Heart left ventricle (tissue), 13 donors: Measurements from ENCODE around the gene SLC5A6.

Source experiments
- POLR2A ChIP-seq, 2 donors: fragments of 450-650 bp; IDR thresholded peaks; one replicate each; pipeline ENCODE4 v1.6.1; 2017; ENCODE audit warnings: antibody characterized with exemption in 2 of 2, mild to moderate bottlenecking in 2 of 2, moderate library complexity in 2 of 2
- TF ChIP-seq, protein P1 (sequence below), 12 donors: fragments of 200-600 bp; sonication (generic) in 4 of 12; IDR thresholded peaks; one replicate each; pipeline versions ENCODE4 v1.5.0 to v1.8.0; 2018 to 2022; ENCODE audit warnings: antibody characterized with exemption in 12 of 12, mild to moderate bottlenecking in 5 of 12
- donor health status: ischemic (EF 13 %, LVEDD 7.1; RV severe dilation, severe dysfunction).
- donor health status: DM: no; HTN: yes; CAD: no.
- donor health status: DM: no; HTN: no; CAD: no.
- donor health status: ischemic (EF 25% LVEDD 6.9; RV normal size, moderate dysfunction).
- donor health status: ischemic (EF 25% LVEDD 5.7; RV mildly dilated, moderate dysfunction).
- donor health status: ischemic (EF 35%, LVEDD 5.7; RV mildly dilated, moderate dysfunction).
- donor health status: nonischemic (EF 11% LVEDD 7.7; RV severe dilation, severe dysfunction).
- donor health status: DM: yes; HTN: yes; CAD: no.
- donor health status: PGD.
- donor health status: ischemic (EF 29% LVEDD 5.4; RV normal size, mild dysfunction).
- donor health status: nonischemic (EF 23%, LVEDD 6.1; RV moderate dilation, normal function).

- TF ChIP-seq, protein P1, sequence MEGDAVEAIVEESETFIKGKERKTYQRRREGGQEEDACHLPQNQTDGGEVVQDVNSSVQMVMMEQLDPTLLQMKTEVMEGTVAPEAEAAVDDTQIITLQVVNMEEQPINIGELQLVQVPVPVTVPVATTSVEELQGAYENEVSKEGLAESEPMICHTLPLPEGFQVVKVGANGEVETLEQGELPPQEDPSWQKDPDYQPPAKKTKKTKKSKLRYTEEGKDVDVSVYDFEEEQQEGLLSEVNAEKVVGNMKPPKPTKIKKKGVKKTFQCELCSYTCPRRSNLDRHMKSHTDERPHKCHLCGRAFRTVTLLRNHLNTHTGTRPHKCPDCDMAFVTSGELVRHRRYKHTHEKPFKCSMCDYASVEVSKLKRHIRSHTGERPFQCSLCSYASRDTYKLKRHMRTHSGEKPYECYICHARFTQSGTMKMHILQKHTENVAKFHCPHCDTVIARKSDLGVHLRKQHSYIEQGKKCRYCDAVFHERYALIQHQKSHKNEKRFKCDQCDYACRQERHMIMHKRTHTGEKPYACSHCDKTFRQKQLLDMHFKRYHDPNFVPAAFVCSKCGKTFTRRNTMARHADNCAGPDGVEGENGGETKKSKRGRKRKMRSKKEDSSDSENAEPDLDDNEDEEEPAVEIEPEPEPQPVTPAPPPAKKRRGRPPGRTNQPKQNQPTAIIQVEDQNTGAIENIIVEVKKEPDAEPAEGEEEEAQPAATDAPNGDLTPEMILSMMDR (IDR thresholded peaks at IDR 0.05) = no peak
- no peak for TF ChIP-seq POLR2A (IDR thresholded peaks at IDR 0.05)
Observed at GRCh38 chr2:27241761-27242613, 29.9 kb upstream of the SLC5A6 start.
